Kasumi-1 (cell line): ENCODE data around the gene DPP4.
"Not testable (repeated sequence)": the region's sequence is repeated elsewhere in the genome, so short reads cannot be mapped to it uniquely, and the experiment has no call there.

ENCODE experiments used
- DNase-seq, 2 experiments: peaks; one replicate each; lab custom pipeline; 2025; lab: John Stamatoyannopoulos, UW

Gene DPP4

DNA sequence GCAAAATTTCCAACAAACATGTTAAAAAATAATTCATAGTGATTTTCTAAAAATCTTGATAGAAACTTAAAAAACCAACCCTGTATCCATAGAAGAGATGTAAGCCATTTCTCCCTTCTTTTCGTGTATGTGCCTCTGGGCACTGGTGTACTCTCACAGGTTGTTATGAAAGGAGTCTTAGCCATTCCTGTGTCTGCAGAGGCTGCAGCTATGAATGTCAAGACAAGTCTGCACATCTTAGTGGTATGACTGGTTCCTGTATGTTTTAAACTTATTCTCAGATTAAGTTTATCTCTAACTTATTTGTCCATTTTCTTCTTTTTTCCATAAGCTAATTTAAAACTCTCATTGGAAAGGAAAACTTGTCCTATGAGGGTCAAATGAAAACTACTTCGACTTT lies 84.0 kb downstream of the DPP4 start:
- no peak for DNase-seq

DNA sequence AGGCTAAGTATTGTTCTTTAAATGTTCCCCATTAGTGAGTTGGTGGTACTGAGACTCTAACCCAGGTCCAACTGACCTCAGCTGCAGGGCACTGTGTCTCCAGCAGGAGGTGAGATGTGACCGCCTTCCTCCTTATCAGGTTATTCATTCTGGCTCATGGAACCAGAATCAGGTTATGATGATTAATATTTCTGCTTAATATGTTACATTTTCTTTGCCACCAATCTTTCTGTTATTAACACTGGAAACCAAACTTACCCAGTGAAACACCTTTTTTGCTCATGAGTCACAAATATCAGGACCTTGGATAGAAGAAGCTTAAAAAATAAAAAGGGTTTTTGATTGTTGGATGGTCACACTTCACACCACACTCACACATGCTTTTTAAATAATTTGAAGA lies 85.4 kb downstream of the DPP4 start:
- peak in 1 of 2 experiments; percentile 20 for DNase-seq

DNA sequence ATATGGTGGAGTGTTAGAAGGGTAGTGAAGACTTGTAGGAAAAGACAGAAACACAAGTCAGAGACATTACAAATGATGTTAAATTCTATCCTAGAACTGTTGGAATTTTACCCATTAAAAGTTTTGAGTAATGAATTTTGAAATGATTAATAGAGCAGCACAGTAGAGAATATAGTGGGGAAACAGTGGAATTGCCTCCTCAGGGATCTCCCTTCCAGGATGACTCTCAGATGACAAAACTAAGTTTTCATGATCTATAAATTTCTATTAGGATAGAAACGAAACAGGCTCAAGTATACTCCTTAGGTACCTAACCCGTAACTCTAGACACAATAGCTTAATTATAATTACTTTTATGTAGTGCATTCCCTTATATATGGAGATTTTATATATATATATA lies 86.7 kb downstream of the DPP4 start:
- DNase-seq, result no peak

GRCh38 chr2:161983866-161984265 lies 90.1 kb downstream of the DPP4 start:
- no peak for DNase-seq

DNA sequence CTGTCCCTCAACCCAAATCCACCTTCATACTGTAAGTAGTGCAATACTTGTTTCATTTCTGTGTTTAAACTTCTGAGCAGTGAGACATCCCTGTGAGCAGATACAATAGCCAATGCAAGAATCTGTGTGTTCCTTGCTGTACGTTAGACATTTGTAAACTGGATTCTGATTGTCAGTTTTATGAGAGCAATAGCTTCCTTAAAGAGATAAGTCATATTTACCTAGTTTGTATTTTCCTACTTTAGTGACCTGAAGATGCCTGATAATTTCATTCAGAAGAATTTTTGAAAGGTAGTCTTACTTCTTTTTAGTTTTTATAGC lies 90.7 kb downstream of the DPP4 start:
- no peak for DNase-seq

DNA sequence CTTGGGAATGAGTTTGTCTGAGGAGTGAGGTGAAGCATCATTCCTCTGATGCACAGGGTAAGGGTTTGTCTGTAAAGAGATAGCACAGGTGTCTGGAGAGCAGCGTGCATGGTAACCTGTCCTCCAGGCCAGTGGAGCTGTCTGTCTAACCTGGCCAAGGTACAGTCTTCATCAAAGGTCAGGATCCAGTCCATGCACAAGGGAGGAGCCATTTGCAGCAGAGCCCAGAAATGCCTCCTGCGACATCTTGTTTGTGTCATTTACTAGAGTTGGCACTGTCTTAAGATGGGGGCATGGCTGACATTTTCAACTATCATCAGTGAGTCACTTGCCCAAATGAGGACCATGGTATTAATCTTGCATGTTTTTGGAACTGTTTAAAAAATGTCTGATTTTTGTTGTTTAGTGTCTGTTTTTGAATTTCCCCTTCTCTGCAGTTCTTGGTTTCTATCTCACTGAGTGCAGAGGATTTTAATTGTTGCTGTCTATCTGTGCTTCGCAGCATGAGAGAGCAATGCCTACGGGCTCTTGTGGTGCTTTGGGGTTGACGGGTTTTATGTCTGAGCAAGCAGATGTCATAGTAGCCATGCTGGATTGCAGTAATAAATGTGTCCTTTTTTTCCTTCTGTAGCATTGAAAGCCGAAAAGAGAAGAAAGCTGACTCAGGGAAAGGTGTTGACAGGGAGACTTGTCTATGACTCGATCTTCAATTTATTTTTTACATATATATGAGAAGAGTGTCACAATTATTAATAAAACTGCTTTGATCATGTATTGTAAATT lies 91.3 kb downstream of the DPP4 start:
- DNase-seq, result no peak

DNA sequence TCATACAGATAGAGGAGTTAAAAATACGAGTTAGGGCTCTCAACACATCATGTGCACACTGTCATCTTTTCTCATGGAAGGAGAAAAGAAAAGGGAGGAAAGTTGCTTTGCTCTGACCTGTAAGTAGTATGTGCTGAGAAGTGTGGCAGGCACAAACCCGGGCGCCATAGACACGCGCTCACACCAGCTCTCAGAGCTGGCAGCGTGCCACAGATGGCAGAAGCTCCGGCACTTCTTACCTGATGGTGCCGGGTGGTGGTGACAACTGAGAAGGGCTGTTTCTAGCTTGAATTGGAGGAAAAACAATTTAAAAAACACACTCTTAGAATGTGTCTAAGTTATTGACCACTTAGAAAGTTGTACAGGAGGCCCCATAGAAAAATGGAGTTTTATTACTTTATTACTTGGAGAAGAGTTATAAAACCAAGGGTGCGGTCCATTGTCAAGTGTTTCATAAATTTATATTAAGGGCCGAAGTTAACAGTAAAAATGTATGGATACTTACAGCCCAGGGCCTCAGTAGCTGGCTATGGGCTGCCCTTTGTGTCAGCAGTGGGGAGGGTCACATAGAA lies 92.2 kb downstream of the DPP4 start:
- no peak for DNase-seq

GRCh38 chr2:161980976-161981375 lies 93.0 kb downstream of the DPP4 start:
- DNase-seq, result no peak

DNA sequence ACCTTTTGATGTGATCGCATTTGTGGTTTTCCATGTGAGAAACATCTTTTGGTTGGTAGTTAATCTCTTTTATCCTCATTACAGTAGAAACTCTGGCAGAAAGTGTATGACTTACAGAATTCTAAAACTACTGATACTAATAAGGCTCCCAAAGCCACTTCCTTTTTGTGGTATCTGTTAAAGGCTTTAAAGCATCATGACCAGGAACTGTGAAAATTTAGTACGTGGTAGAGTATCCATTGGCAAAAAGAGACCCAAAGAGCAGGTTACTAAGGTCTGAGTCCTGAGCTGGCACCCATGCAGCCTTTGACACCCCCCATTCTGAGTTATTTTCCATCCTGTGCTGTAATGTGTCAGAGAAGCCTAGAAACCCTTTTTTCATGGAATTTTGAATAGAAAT lies 94.5 kb downstream of the DPP4 start:
- peak; percentile 82 to 83 for DNase-seq

DNA sequence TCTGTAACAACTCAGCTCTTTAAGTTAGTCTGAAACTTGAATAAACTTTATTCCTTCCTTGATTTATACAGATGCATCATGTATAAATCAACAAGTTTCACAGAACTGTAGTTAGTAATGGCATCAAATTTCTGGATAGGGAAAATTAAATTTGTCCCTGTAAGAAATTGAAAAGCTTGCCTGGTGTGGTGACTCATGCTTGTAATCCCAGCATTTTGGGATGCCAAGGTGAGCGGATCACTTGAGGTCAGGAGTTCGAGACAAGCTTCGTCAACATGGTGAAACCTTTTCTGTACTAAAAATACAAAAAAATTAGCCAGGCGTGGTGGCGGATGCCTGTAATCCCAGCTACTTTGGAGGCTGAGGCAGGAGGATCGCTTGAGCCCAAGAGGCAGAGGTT lies 96.1 kb downstream of the DPP4 start:
- not testable (repeated sequence) for DNase-seq

DNA sequence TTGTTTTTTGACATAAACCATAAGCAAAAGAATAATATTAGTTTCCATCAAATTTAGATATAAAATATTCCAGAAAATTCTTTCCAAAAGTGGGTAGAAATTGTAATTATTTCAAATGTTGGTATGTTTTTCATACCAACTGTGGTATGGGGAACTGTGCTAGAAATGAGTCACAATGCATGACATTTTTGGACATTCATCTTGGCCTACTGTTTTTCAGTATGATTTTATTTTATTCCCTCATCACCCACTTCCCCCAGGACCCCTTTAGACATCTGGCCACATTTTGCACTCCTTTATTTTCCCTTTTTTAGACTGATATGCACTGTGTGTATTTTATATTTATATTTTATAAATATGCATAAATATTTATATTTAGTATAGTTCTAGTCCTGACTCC lies 97.1 kb downstream of the DPP4 start:
- DNase-seq, result no peak

DNA sequence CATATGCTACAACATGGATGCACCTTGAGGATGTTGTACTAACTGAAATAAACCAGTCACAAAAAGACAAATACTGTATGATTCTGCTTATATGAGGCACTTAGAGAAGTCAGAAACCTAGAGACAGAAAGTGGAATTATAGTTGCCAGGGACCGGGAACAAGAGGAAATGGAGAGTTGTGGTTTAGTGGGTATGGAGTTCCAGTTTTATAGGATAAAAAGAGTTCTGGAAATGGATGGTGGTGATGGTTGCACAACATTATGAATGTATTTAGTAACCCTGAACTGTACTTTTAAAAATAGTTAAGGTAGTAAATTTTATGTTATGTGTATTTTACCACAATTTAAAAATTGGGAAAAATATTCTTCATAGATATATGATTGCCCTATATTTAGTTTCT lies 97.7 kb downstream of the DPP4 start:
- peak in 1 of 2 experiments; percentile 30 for DNase-seq

DNA sequence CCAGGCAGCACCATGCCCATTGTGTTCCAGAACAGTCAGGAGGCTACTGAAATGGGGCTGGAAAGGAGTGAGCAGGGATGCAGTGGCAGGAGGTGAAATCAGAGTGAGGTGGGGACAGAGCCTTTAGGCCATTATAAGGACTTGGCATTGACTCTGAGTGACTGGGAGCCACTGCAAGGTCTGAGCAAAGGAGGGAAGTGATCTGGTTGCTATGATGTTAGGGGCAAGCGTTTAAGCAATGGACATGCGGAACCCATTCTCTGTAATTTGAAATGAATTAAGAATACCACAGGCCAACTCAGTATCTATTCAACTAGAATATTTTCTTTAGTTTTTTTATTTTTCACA lies 98.2 kb downstream of the DPP4 start:
- DNase-seq, result no peak

DNA sequence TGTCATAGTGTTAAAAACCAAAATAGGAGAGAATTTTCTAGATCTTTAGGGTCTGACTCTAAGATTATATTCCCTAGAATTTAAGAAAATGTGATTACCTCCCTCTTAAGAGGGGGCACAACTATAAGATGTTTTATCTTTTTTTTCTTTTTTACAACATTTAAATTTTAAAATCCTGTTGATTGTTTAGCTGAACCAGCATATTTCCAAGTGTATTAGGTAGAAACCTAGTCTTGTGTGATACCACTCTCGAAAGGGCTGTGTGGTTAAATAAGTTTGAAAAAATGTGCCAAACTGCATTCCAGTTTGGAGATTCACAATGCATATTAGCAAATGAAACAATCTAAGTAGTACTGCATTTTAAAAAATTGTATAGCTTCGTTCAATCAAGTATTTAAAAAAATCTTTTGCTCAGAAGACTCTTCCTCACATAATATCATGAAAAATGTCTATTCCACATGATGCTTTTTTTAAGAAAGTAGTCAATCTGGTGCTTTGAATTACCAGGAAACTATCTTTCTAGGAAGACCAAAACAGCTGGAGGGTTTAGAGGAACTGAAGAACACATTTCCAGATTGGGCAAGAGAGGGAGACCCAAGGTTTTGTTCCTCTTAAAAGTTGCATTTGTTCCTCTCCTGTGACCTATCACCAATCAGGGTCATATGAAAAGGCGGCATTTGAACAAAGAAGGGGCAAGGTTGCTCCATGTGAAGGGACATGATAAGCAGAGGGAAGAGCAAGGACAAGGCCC lies 98.8 kb downstream of the DPP4 start:
- DNase-seq, result peak; percentile 48 to 52

DNA sequence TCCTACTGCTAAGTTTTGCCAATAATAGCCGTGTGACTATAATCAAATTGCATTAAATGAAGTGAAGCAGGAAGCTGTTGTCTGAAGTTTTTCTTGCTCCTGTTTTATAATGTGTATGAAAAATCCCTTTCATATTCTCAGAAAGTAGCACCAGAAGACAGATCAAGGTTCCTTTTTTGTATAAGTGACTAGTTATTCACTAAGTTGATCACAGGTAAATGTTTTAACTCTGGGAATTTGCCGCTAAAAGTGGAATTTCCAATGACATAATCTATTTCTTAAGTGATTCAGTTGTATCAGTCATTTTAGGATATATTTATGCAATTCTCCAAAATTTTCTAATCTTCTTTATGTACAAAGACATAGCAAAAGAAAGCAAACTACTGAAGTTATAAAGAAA lies 99.6 kb downstream of the DPP4 start:
- no peak for DNase-seq

GRCh38 chr2:161972866-161973265 lies 101.1 kb downstream of the DPP4 start:
- DNase-seq, result no peak

GRCh38 chr2:161972232-161972631 lies 101.8 kb downstream of the DPP4 start:
- no peak for DNase-seq

DNA sequence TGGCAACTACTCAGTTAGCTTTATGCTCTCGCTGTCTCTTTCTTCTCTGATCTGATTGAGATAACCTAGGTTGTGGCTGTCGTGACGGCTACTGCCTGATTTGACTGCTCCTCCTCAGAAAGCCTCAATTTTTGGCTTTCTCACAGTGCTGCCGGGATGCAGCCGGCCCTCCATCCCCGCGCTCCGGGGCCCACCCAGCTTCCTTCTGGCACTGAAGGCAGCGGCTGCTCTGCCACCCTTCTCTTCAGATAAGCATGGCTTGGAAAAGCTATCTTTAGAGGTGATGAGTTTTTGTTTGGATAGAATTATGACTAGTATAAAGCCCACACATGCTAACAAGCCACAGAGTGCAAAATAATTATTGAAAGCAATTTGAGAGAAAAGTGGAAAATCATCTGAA lies 102.5 kb downstream of the DPP4 start:
- no peak for DNase-seq

- no peak for DNase-seq
Measured at GRCh38 chr2:161969159-161969558, 104.9 kb downstream of the DPP4 start.

DNA sequence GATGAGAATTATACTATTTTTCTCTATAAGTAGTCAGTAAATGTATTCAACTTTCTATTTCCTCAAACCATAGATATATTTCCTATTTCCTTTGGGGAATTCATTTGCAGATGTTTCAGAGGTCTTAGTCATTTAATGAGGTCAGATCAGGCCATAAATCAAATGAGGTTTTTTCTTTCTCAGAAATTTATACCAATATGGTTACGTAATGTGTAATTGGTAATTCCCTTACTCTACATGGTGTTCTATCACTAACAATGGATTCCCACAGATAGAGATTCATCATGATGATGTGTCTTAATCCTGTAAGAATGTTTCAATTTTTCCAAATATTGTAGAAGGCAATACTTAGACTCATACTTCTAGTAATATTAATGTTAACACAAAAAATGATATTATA lies 108.0 kb downstream of the DPP4 start:
- no peak for DNase-seq

GRCh38 chr2:161964160-161964559 lies 109.9 kb downstream of the DPP4 start:
- DNase-seq, result no peak

GRCh38 chr2:161962160-161962559 lies 111.9 kb downstream of the DPP4 start:
- no peak for DNase-seq

DNA sequence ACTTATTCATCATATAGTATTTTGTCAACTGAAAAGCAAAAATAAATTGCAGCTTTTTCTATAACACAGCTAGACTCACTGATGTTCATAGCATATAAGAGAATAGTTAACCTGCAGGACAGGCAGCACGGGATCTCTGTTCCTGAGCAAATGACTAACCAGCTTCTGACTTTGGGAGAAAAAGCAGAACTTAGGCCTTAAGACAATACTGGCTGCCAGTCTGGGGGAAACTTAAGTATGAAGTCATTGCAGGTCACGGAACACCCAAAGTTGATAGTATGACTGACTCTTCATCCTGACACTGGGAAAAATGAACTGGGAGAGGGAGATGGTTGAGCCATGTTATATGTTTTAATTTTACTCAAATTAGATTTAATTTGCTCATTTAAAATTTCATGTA lies 113.0 kb downstream of the DPP4 start:
- peak; percentile 83 to 85 for DNase-seq

DNA sequence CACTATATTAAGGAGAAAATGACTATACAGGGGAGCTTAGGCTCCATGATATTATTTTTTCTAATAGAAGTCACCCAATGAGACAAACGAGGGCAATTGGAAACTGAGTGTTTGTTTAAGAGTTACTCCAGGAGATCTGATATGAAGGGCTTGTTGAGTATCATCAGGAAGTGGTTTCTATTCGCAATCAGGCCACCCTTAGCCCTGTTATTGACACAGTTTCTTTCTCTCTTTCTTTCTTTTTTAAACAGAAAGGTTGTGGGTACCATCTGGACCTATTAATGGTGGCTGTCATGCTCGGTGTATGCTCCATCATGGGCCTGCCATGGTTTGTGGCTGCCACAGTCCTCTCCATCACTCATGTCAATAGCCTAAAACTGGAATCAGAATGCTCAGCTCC lies 117.3 kb downstream of the DPP4 start:
- DNase-seq, result no peak
